Sigmoid colon (tissue), 4 donors: Measurements from ENCODE around the gene TRANK1.

Experiments used
- CTCF ChIP-seq, 4 experiments: fragments of 450-650 bp in 3 of 4; fragments of 200-600 bp in 1 of 4; IDR thresholded peaks; one replicate each; pipeline ENCODE4 v1.5.1; 2016 to 2019; ENCODE audit warnings: antibody characterized with exemption in 4 of 4, mild to moderate bottlenecking in 3 of 4, moderate library complexity in 2 of 4
- EP300 ChIP-seq, 4 donors: sonication (generic); formaldehyde crosslinking; IDR thresholded peaks; one replicate each; pipeline ENCODE4 v1.6.1; 2017; ENCODE audit warnings: antibody characterized with exemption in 4 of 4
- POLR2A ChIP-seq, 2 donors: fragments of 450-650 bp; IDR thresholded peaks; one replicate each; pipeline ENCODE4 v1.6.1; 2016; ENCODE audit warnings: antibody characterized with exemption in 2 of 2, mild to moderate bottlenecking in 2 of 2, moderate library complexity in 2 of 2

GRCh38 chr3:36960502-36960901 is 15.6 kb upstream of the TRANK1 start:
- TF ChIP-seq CTCF (IDR thresholded peaks at IDR 0.05) (no peak), POLR2A (IDR thresholded peaks at IDR 0.05) (no peak), EP300 (IDR thresholded peaks at IDR 0.05) (no peak)
